Stromal cell of bone marrow (primary cell): Measurements from ENCODE around the gene RNF187.
"Not testable (repeated sequence)": the region's sequence is repeated elsewhere in the genome, so short reads cannot be mapped to it uniquely, and the experiment has no call there.

Experiments
- DNase-seq: peaks from one replicate; pipeline ENCODE4 v3.0.0-alpha.2; 2012; ENCODE audit warnings: low read depth

Gene RNF187

GRCh38 chr1:228488818-228489674 is 1.9 kb downstream of the RNF187 start:
- no peak for DNase-seq

GRCh38 chr1:228490120-228491078 is 3.2 kb downstream of the RNF187 start:
- peak; percentile 7 for DNase-seq

GRCh38 chr1:228493141-228494043 is 6.2 kb downstream of the RNF187 start:
- DNase-seq, result no peak

- no peak for DNase-seq
Measured at GRCh38 chr1:228494044-228494353, 6.8 kb downstream of the RNF187 start.

GRCh38 chr1:228494391-228494790 is 7.2 kb downstream of the RNF187 start:
- DNase-seq, result no peak

GRCh38 chr1:228494970-228495853 is 8.0 kb downstream of the RNF187 start:
- DNase-seq, result no peak

- DNase-seq, result no peak
Measured at GRCh38 chr1:228496084-228496483, 8.9 kb downstream of the RNF187 start.

GRCh38 chr1:228496494-228496893 is 9.3 kb downstream of the RNF187 start:
- no peak for DNase-seq

GRCh38 chr1:228497206-228497605 is 10.0 kb downstream of the RNF187 start:
- no peak for DNase-seq

GRCh38 chr1:228497817-228498216 is 10.6 kb downstream of the RNF187 start:
- DNase-seq, result no peak

- DNase-seq, result no peak
Measured at GRCh38 chr1:228500143-228500734, 13.1 kb downstream of the RNF187 start.

- DNase-seq, result peak; percentile 63
Measured at GRCh38 chr1:228500901-228501871, 14.0 kb downstream of the RNF187 start.

GRCh38 chr1:228502522-228502921 is 15.3 kb downstream of the RNF187 start:
- no peak for DNase-seq

- DNase-seq, result not testable (repeated sequence)
Measured at GRCh38 chr1:228505944-228506343, 18.8 kb downstream of the RNF187 start.

- DNase-seq, result no peak
Measured at GRCh38 chr1:228507961-228508652, 20.9 kb downstream of the RNF187 start.

GRCh38 chr1:228508840-228509415 is 21.7 kb downstream of the RNF187 start:
- DNase-seq, result no peak

- DNase-seq, result no peak
Measured at GRCh38 chr1:228510101-228510802, 23.1 kb downstream of the RNF187 start.
